ENCODE data around the gene LCP1. TPM values are rescaled to one million over a fixed set of nuclear protein-coding genes. Genes with fewer than 3 reads are reported as not detected.
"Not testable (repeated sequence)": the region's sequence is repeated elsewhere in the genome, so short reads cannot be mapped to it uniquely, and the experiment has no call there.

Gene LCP1, protein sequence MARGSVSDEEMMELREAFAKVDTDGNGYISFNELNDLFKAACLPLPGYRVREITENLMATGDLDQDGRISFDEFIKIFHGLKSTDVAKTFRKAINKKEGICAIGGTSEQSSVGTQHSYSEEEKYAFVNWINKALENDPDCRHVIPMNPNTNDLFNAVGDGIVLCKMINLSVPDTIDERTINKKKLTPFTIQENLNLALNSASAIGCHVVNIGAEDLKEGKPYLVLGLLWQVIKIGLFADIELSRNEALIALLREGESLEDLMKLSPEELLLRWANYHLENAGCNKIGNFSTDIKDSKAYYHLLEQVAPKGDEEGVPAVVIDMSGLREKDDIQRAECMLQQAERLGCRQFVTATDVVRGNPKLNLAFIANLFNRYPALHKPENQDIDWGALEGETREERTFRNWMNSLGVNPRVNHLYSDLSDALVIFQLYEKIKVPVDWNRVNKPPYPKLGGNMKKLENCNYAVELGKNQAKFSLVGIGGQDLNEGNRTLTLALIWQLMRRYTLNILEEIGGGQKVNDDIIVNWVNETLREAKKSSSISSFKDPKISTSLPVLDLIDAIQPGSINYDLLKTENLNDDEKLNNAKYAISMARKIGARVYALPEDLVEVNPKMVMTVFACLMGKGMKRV
- 1,000 to 10,000 TPM; 1,012 to 1,022 TPM for total RNA-seq

GRCh38 chr13:46181840-46182490, at the start of gene LCP1:
TSS of gene LCP1 (minus strand) at chr13:46182177. CDS start at chr13:46159662, 22,515 bp downstream.
- CTCF ChIA-PET = interaction anchor here (0.6 to 6.8 kb wide), 4 partner anchors 13 to 139 kb away, joined by 3 to 81 read pairs (median 16); no protein-coding TSS in a partner anchor
- Mint-ChIP-seq H3K4me1 (ENCODE audit: low read depth) (peaks cover 47% of the 10 kb centered on the region), H3K36me3 (peaks cover 37% of the 10 kb centered on the region), H3K27ac (peak within 1 kb of the TSS; percentile 96), H3K4me3 (peak within 1 kb of the TSS; percentile 97), H3K9me3 (no peaks in the 10 kb centered on the region), H3K27me3 (no peaks in the 10 kb centered on the region)
- DNase-seq = peak; percentile 87
- intact Hi-C loops (cut with micrococcal nuclease) = loop anchor here (1.0 to 5.0 kb wide), 7 partner anchors 14 to 840 kb away; partner anchors contain the start of genes SLC25A30 and TPT1
- POLR2A ChIA-PET = interaction anchor here (0.6 to 10.9 kb wide), 7 partner anchors 13 to 130 kb away, joined by 3 to 239 read pairs (median 4); partner anchors contain the start of gene ZC3H13

DNA sequence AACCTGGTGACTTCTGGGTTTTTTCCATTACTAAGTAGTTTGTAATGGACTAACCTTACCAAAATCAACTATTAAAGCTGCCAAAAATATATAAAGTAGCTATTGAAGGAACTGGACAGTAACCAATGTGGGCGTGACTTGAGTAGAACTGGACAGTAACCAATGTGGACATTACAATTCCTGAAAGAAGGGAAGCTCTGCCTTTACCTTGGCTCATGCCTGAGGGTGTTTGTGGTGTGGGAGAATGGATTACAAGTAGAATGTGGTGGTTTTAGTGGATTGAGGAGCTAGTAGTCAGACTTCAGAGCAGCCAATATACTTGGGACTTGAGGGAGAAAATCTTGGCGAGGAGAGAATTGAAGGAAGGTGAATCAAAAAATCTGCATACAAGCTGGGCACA, 47.3 kb upstream of the LCP1 start:
- ChIA-PET CTCF (no interaction called here), POLR2A (no interaction called here)
- no peak for DNase-seq
- Mint-ChIP-seq H3K27me3 (no peaks in the 10 kb centered on the region), H3K4me1 (ENCODE audit: low read depth) (no peaks in the 10 kb centered on the region), H3K9me3 (peaks cover 21% of the 10 kb centered on the region), H3K4me3 (no peak overlapping the region), H3K27ac (no peak overlapping the region), H3K36me3 (peaks cover 9% of the 10 kb centered on the region)
- intact Hi-C loops (cut with micrococcal nuclease) = no loop called here

GRCh38 chr13:46220234-46220633, 38.3 kb upstream of the LCP1 start:
- H3K27me3 Mint-ChIP-seq; H3K27ac Mint-ChIP-seq; H3K4me1 Mint-ChIP-seq (ENCODE audit: low read depth); CTCF ChIA-PET; H3K36me3 Mint-ChIP-seq; intact Hi-C loops (cut with micrococcal nuclease); POLR2A ChIA-PET; H3K4me3 Mint-ChIP-seq: not testable (repeated sequence)
- peaks cover 16% of the 10 kb centered on the region for H3K9me3 Mint-ChIP-seq
- DNase-seq = peak; percentile 12

- H3K27ac Mint-ChIP-seq, H3K9me3 Mint-ChIP-seq, DNase-seq, POLR2A ChIA-PET, H3K4me3 Mint-ChIP-seq, H3K36me3 Mint-ChIP-seq, H3K27me3 Mint-ChIP-seq, CTCF ChIA-PET: not testable (repeated sequence)
- intact Hi-C loops (cut with micrococcal nuclease) = loop anchor here (5.0 kb wide), 2 partner anchors 108 to 162 kb away; partner anchors contain the start of gene ZC3H13
- peaks cover 19% of the 10 kb centered on the region for H3K4me1 Mint-ChIP-seq (ENCODE audit: low read depth)
Observed at GRCh38 chr13:46214741-46215140, 32.8 kb upstream of the LCP1 start.

DNA sequence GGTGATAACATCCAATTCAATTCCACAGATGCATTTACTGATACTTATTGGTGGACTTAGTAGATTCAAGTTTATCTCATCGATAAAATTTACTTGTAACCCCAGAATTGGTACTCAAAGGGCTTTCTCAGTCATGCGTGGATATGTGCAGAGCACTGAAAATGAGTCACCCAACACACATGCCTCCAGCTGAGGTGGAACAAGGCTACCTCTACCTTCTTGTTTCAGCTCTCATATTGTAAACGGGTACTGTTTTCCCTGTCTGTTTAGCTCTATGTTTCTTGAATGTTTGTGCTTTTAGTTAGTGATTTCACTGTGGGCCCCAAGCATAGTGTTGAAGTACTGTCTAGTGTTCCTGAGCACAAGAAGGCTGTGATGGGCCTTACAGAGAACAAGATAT, 31.3 kb upstream of the LCP1 start:
- peak overlapping the region; percentile 10 for H3K4me3 Mint-ChIP-seq

GRCh38 chr13:46211483-46212351, 29.7 kb upstream of the LCP1 start, which contains the start of gene LRRC63:
TSS of gene LRRC63 (plus strand) at chr13:46211928. CDS start at chr13:46213035, 1,107 bp downstream.
- Mint-ChIP-seq H3K4me1 (ENCODE audit: low read depth) (peaks cover 21% of the 10 kb centered on the region), H3K36me3 (no peaks in the 10 kb centered on the region), H3K4me3 (peak within 1 kb of the TSS; percentile 85), H3K9me3 (no peaks in the 10 kb centered on the region), H3K27me3 (no peaks in the 10 kb centered on the region), H3K27ac (peak within 1 kb of the TSS; percentile 74)
- CTCF ChIA-PET = interaction anchor here (0.7 to 0.9 kb wide), 3 partner anchors 27 to 188 kb away, joined by 3 to 4 read pairs (median 3); no protein-coding TSS in a partner anchor
- peak; percentile 89 for DNase-seq
- POLR2A ChIA-PET = interaction anchor here (0.9 to 1.9 kb wide), 4 partner anchors 29 to 44 kb away, joined by 3 to 4 read pairs (median 4); partner anchors contain the start of gene LCP1
- intact Hi-C loops (cut with micrococcal nuclease) = loop anchor here (1.0 to 5.0 kb wide), 6 partner anchors 9 to 159 kb away; partner anchors contain the start of gene ZC3H13

More for the DNA sequence above, 31.3 kb upstream of the LCP1 start:
- CTCF ChIA-PET = no interaction called here
- intact Hi-C loops (cut with micrococcal nuclease) = loop anchor here (5.0 kb wide), 2 partner anchors 109 to 161 kb away; partner anchors contain the start of gene ZC3H13
- no peaks in the 10 kb centered on the region for H3K9me3 Mint-ChIP-seq
- peaks cover 21% of the 10 kb centered on the region for H3K4me1 Mint-ChIP-seq (ENCODE audit: low read depth)
- H3K27ac Mint-ChIP-seq = no peak overlapping the region
- no peaks in the 10 kb centered on the region for H3K36me3 Mint-ChIP-seq
- POLR2A ChIA-PET = no interaction called here
- DNase-seq = no peak
- H3K27me3 Mint-ChIP-seq = no peaks in the 10 kb centered on the region

GRCh38 chr13:46211116-46211482, 29.1 kb upstream of the LCP1 start:
- peaks cover 21% of the 10 kb centered on the region for H3K4me1 Mint-ChIP-seq (ENCODE audit: low read depth)
- no peaks in the 10 kb centered on the region for H3K27me3 Mint-ChIP-seq
- ChIA-PET POLR2A (interaction anchor here (0.6 to 1.9 kb wide), 5 partner anchors 29 to 85 kb away, joined by 3 to 4 read pairs (median 3); partner anchors contain the start of gene LCP1), CTCF (interaction anchor here (0.6 to 0.9 kb wide), 4 partner anchors 26 to 187 kb away, joined by 3 to 4 read pairs (median 3); no protein-coding TSS in a partner anchor)
- H3K36me3 Mint-ChIP-seq = no peaks in the 10 kb centered on the region
- DNase-seq = peak; percentile 50
- H3K4me3 Mint-ChIP-seq = peak overlapping the region; percentile 85
- no peaks in the 10 kb centered on the region for H3K9me3 Mint-ChIP-seq
- intact Hi-C loops (cut with micrococcal nuclease) = loop anchor here (1.0 to 5.0 kb wide), 6 partner anchors 9 to 159 kb away; partner anchors contain the start of gene ZC3H13
- peak overlapping the region; percentile 74 for H3K27ac Mint-ChIP-seq

DNA sequence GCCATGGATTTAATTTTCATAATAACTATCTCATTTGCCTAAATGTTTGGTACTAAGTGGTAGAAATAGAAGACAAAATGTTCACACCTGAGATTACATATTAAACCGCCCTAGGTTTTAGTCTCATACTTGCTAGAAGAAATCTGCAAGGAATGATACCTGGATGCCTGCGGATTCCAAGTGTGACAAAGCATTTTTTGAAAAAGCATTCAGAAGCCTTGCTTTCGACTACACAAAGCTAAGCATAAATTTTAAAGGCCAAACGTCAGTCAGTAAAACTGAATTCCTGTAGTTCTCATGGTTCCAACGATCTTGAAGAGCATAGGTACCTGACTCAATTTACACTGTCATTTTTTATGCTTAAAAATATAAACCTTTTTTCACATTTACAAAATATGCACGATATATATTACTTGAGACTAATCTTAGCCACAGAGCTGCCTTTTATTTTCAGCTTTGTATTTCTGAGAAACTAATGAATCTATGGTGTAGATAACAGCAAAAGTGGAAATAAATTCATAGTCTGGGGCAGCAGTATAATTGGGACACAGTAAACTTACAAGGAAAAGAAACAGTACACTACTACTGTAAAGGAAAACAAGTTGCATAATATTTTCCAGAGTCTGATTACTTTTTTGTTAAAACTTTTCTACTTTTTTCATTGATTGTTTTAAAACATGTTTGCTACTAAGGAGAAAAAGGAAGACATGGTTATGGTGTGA, 28.5 kb upstream of the LCP1 start:
- POLR2A ChIA-PET = interaction anchor here (0.6 to 1.9 kb wide), 5 partner anchors 28 to 86 kb away, joined by 3 to 4 read pairs (median 3); partner anchors contain the start of gene LCP1
- peaks cover 24% of the 10 kb centered on the region for H3K4me1 Mint-ChIP-seq (ENCODE audit: low read depth)
- H3K36me3 Mint-ChIP-seq = no peaks in the 10 kb centered on the region
- H3K27me3 Mint-ChIP-seq = no peaks in the 10 kb centered on the region
- CTCF ChIA-PET = interaction anchor here (0.6 to 0.9 kb wide), 4 partner anchors 26 to 187 kb away, joined by 3 to 4 read pairs (median 3); no protein-coding TSS in a partner anchor
- peak overlapping the region; percentile 74 for H3K27ac Mint-ChIP-seq
- no peaks in the 10 kb centered on the region for H3K9me3 Mint-ChIP-seq
- no peak for DNase-seq
- peak overlapping the region; percentile 85 for H3K4me3 Mint-ChIP-seq
- intact Hi-C loops (cut with micrococcal nuclease) = loop anchor here (1.0 to 5.0 kb wide), 6 partner anchors 8 to 158 kb away; partner anchors contain the start of gene ZC3H13

GRCh38 chr13:46207828-46208227, 25.9 kb upstream of the LCP1 start:
- Mint-ChIP-seq H3K4me3 (no peak overlapping the region), H3K27ac (no peak overlapping the region), H3K27me3 (no peaks in the 10 kb centered on the region), H3K36me3 (no peaks in the 10 kb centered on the region), H3K4me1 (ENCODE audit: low read depth) (peaks cover 24% of the 10 kb centered on the region), H3K9me3 (no peaks in the 10 kb centered on the region)
- POLR2A ChIA-PET = no interaction called here
- intact Hi-C loops (cut with micrococcal nuclease) = no loop called here
- CTCF ChIA-PET = no interaction called here
- DNase-seq = no peak

GRCh38 chr13:46206143-46206542, 24.2 kb upstream of the LCP1 start:
- POLR2A ChIA-PET = no interaction called here
- CTCF ChIA-PET = interaction anchor here (1.1 kb wide), 1 partner anchor 115 kb away, joined by 3 read pairs; no protein-coding TSS in a partner anchor
- intact Hi-C loops (cut with micrococcal nuclease) = no loop called here
- Mint-ChIP-seq H3K27me3 (no peaks in the 10 kb centered on the region), H3K4me3 (no peak overlapping the region), H3K4me1 (ENCODE audit: low read depth) (peaks cover 33% of the 10 kb centered on the region), H3K27ac (no peak overlapping the region), H3K9me3 (no peaks in the 10 kb centered on the region), H3K36me3 (no peaks in the 10 kb centered on the region)
- no peak for DNase-seq
